ENCODE measurements around the gene COL6A2.
"Not testable (repeated sequence)": the region's sequence is repeated elsewhere in the genome, so short reads cannot be mapped to it uniquely, and the experiment has no call there.

COL6A2 gene

DNA sequence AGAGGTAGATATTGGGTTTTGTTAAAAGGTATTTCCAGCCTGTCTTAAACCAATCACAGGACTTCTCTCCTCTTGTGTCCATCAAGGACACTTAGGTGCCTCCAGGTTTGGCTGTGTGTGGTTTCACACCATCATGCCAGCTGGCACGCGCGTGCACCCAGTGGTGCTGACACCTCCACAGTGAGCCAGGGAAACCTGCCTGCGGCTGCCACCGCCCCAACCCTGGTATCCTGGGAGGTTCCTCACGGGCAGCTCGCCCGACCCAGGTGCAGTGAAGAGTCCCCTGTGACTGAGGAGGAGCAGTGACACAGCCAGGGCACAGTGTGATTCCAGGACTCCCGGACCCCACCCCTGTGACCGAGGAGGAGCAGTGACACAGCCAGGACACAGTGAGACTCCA, 13.2 kb upstream of the COL6A2 start:
- ATAC-seq (replicated peaks; ENCODE audit: extremely low read depth, poor library complexity, severe bottlenecking): no peak
- Mint-ChIP-seq H3K27ac (ENCODE audit: low read depth) (no peak overlapping the region), H3K27me3 (no peaks in the 10 kb centered on the region)

DNA sequence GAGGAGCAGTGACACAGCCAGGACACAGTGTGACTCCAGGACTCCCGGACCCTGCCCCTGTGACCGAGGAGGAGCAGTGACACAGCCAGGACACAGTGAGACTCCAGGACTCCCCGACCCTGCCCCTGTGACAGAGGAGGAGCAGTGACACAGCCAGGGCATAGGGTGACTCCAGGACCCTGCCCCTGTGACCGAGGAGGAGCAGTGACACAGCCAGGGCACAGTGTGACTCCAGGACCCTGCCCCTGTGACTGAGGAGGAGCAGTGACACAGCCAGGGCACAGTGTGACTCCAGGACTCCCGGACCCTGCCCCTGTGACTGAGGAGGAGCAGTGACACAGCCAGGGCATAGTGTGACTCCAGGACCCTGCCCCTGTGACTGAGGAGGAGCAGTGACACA, 12.7 kb upstream of the COL6A2 start:
- DNase-seq (ENCODE audit: low spot score in 2 of 2); H3K4me1 Mint-ChIP-seq; H3K27me3 Mint-ChIP-seq; H3K36me3 Mint-ChIP-seq (ENCODE audit: insufficient read depth); ATAC-seq (replicated peaks; ENCODE audit: extremely low read depth, poor library complexity, severe bottlenecking); H3K4me3 Mint-ChIP-seq; H3K27ac Mint-ChIP-seq (ENCODE audit: low read depth): not testable (repeated sequence)
- peaks cover 13% of the 10 kb centered on the region for H3K9me3 Mint-ChIP-seq

More for the DNA sequence above, 13.2 kb upstream of the COL6A2 start:
- no peak for DNase-seq (ENCODE audit: low spot score in 2 of 2)
- Mint-ChIP-seq H3K4me1 (no peaks in the 10 kb centered on the region), H3K4me3 (no peak overlapping the region), H3K36me3 (ENCODE audit: insufficient read depth) (peaks cover 5% of the 10 kb centered on the region), H3K9me3 (peaks cover 8% of the 10 kb centered on the region)

DNA sequence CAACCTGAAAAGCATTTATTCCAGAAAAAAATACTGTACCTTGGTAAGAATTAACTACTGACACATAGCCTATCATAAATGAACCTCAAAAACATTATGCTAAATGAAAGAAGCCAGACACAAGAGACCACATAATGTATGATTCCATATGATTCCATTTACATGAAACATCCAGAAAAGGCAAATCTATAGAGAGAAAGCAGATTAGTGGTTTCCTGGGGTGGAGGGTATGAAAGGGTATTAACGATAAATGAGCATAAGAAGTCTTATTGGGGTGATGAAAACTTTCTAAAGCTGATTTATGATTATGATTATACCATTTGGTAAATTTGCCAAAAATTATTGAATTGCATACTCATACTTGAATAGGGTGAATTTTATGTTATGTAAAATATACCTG, 10.3 kb upstream of the COL6A2 start:
- DNase-seq (ENCODE audit: low spot score in 2 of 2) (no peak), ATAC-seq (replicated peaks; ENCODE audit: extremely low read depth, poor library complexity, severe bottlenecking) (no peak)
- Mint-ChIP-seq H3K9me3 (peaks cover 24% of the 10 kb centered on the region), H3K36me3 (ENCODE audit: insufficient read depth) (peaks cover 8% of the 10 kb centered on the region), H3K27ac (ENCODE audit: low read depth) (no peak overlapping the region), H3K4me1 (peaks cover 5% of the 10 kb centered on the region), H3K4me3 (no peak overlapping the region), H3K27me3 (no peaks in the 10 kb centered on the region)

DNA sequence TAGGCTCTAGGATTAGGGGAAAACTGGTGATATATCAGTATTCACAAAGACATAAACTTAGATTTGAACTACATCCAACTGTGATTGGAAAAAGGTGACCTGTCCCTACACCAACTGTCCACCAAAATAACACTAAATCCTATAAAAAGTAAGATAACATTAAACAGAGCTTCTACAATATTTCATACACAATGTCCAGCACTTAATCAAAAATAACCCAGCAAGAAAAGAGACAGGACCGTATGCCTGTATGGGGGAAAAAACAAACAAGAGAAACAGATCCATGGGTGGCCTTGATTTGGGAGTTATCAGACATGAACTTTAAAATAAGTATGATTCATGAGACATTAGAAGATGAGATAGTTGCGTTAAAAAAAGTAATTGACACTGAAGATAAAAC, 9.7 kb upstream of the COL6A2 start:
- Mint-ChIP-seq H3K36me3 (ENCODE audit: insufficient read depth) (peaks cover 11% of the 10 kb centered on the region), H3K4me3 (no peak overlapping the region), H3K9me3 (peaks cover 24% of the 10 kb centered on the region), H3K4me1 (peaks cover 5% of the 10 kb centered on the region), H3K27ac (ENCODE audit: low read depth) (no peak overlapping the region), H3K27me3 (no peaks in the 10 kb centered on the region)
- DNase-seq (ENCODE audit: low spot score in 2 of 2) (no peak), ATAC-seq (replicated peaks; ENCODE audit: extremely low read depth, poor library complexity, severe bottlenecking) (no peak)

DNA sequence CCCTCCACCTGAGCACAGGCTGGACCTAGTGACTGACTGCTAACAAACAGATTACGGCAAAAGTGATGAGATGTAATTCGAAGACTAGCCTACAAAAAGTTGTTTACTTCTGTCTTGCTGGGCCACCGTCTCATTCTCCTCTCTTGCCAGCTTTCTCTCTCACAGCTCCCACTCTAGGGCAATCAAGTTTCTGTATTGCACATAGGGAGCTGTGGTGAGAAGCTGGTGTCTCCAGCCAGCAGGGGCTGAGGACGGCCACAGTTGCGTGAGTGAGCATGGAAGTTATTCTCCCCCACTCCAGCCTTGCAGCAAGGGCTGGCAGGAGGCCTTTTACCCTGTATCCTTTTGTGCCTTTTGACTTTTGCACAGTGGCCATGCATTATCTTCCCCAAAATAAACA, 8.6 kb upstream of the COL6A2 start:
- Mint-ChIP-seq H3K36me3 (ENCODE audit: insufficient read depth) (peaks cover 8% of the 10 kb centered on the region), H3K4me3 (no peak overlapping the region), H3K4me1 (peaks cover 9% of the 10 kb centered on the region), H3K27me3 (no peaks in the 10 kb centered on the region), H3K9me3 (peaks cover 24% of the 10 kb centered on the region), H3K27ac (ENCODE audit: low read depth) (no peak overlapping the region)
- no peak for DNase-seq (ENCODE audit: low spot score in 2 of 2)
- ATAC-seq (replicated peaks; ENCODE audit: extremely low read depth, poor library complexity, severe bottlenecking): no peak

DNA sequence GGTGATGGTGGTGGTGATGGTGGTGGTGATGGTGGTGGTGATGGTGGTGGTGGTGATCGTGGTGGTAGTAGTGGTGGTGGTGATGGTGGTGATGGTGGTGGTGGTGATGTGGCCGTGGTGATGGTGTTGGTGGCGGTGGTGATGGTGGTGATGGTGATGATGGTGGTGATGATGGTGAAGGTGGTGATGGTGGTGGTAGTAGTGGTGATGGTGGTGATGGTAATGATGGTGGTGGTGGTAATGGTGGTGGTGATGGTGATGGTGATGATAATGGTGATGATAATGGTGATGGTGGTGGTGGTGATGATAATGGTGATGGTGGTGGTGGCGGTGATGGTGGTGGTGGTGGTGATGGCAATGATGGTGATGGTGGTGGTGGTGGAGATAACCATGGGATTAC, 6.8 kb upstream of the COL6A2 start:
- DNase-seq (ENCODE audit: low spot score in 2 of 2) (no peak), ATAC-seq (replicated peaks; ENCODE audit: extremely low read depth, poor library complexity, severe bottlenecking) (no peak)
- Mint-ChIP-seq H3K27ac (ENCODE audit: low read depth) (peak overlapping the region; percentile 14), H3K4me1 (peaks cover 12% of the 10 kb centered on the region), H3K27me3 (no peaks in the 10 kb centered on the region), H3K9me3 (peaks cover 24% of the 10 kb centered on the region), H3K36me3 (ENCODE audit: insufficient read depth) (peaks cover 10% of the 10 kb centered on the region), H3K4me3 (no peak overlapping the region)

DNA sequence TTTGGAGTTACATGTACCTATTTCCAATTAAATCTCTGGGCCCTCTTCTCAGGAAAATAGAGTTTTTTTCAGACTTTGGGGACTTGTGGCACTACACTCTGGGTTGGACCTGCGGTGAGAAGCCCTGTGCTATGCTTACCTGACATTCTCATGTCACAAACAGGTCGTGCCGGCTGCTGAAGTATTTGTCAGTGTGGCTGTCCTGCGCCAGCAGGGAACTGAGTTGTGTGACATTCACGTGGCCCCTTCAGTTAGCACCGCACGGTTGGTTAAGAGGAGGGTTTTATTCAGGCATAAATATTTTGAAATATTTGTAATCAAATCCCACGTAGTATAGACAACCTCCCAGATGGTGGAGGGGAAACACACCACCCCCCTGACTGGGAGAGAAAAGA, 6.3 kb upstream of the COL6A2 start:
- H3K9me3 Mint-ChIP-seq: peaks cover 22% of the 10 kb centered on the region
- peak overlapping the region; percentile 14 for H3K27ac Mint-ChIP-seq (ENCODE audit: low read depth)
- ATAC-seq (replicated peaks; ENCODE audit: extremely low read depth, poor library complexity, severe bottlenecking): no peak
- H3K27me3 Mint-ChIP-seq: no peaks in the 10 kb centered on the region
- peaks cover 10% of the 10 kb centered on the region for H3K36me3 Mint-ChIP-seq (ENCODE audit: insufficient read depth)
- no peak overlapping the region for H3K4me3 Mint-ChIP-seq
- DNase-seq (ENCODE audit: low spot score in 2 of 2): no peak
- peaks cover 12% of the 10 kb centered on the region for H3K4me1 Mint-ChIP-seq

DNA sequence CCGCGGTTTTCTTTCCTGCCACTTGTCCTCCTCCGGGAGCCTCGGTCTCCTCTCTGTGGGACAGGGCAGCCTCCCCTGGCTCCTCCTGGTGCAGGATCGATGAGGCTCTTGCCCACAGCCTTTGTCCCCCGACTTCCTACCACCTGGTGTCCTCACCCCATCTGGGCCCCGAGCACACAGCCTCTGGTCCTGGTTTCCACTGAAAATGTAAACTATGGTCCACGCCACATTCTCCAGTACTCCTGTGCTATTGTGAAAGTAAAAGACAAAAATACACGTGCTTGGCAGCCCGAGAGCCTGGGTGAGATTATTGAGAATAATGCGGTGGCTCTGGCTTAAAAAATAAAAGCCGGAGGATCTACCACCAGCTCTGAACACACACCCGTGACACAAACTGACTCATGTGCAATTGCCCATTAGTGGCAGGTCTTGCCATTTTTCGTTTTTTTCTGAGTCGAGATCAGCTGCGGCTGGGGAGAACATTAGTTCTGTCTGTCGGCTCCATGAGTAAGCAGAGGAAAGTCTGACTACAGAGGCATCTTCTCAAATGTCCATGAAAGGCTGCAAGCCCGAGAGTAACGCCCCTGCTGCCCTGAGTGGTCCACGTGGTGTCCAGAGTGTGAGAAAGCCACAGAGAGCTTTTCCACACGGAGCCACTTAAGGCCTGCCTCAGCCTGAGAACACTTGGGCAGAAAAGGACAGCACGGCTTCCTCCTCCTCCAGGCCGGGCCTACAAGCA, 5.7 kb upstream of the COL6A2 start:
- Mint-ChIP-seq H3K9me3 (peaks cover 18% of the 10 kb centered on the region), H3K27ac (ENCODE audit: low read depth) (no peak overlapping the region), H3K27me3 (no peaks in the 10 kb centered on the region), H3K4me3 (no peak overlapping the region), H3K36me3 (ENCODE audit: insufficient read depth) (peaks cover 10% of the 10 kb centered on the region), H3K4me1 (peaks cover 12% of the 10 kb centered on the region)
- ATAC-seq (replicated peaks; ENCODE audit: extremely low read depth, poor library complexity, severe bottlenecking): no peak
- no peak for DNase-seq (ENCODE audit: low spot score in 2 of 2)

DNA sequence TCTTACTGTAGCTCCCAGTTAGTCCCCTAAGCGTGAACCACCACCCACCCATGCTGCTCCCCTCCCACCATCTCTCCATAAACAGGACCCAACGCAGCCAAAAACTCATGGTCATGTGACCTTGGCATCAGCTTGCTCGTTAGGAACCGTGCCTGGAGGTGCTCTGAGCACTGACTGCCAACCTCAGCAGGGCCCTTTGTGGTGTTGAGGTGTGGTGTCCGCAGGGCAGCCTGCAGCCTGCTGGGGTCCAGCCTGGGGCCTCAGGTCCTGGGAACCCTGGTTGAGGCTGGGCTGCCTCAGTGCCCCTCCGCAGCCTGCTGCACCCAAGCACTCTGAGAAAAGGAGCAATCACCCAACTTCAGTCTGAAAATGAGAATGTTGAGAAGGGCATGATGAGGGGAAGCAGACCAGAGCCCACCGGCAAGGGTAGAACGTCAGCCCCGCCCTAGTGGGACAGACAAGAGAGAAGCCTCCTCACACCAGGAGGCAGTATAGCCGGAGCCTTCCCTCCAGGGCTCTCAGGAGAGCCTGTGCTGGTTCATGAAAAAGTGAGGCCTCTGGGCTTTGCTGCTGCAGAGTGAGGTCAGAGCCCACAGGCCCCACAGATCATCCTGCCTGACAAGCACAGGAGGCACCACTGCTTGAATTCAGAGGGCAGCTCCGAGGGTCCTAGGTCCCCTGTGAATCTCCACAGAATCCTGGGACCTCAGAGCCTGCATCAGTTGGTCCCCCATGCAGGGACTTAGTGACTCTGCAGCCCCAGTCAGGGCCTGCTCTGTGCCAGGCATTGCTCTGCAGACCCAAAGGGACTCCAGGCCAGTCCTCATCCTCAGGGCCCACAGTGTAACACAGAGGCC, 4.9 kb upstream of the COL6A2 start:
- no peak for DNase-seq (ENCODE audit: low spot score in 2 of 2)
- Mint-ChIP-seq H3K4me3 (peak overlapping the region; percentile 32), H3K4me1 (peaks cover 12% of the 10 kb centered on the region), H3K27ac (ENCODE audit: low read depth) (no peak overlapping the region), H3K27me3 (no peaks in the 10 kb centered on the region), H3K9me3 (peaks cover 18% of the 10 kb centered on the region), H3K36me3 (ENCODE audit: insufficient read depth) (peaks cover 10% of the 10 kb centered on the region)
- no peak for ATAC-seq (replicated peaks; ENCODE audit: extremely low read depth, poor library complexity, severe bottlenecking)

DNA sequence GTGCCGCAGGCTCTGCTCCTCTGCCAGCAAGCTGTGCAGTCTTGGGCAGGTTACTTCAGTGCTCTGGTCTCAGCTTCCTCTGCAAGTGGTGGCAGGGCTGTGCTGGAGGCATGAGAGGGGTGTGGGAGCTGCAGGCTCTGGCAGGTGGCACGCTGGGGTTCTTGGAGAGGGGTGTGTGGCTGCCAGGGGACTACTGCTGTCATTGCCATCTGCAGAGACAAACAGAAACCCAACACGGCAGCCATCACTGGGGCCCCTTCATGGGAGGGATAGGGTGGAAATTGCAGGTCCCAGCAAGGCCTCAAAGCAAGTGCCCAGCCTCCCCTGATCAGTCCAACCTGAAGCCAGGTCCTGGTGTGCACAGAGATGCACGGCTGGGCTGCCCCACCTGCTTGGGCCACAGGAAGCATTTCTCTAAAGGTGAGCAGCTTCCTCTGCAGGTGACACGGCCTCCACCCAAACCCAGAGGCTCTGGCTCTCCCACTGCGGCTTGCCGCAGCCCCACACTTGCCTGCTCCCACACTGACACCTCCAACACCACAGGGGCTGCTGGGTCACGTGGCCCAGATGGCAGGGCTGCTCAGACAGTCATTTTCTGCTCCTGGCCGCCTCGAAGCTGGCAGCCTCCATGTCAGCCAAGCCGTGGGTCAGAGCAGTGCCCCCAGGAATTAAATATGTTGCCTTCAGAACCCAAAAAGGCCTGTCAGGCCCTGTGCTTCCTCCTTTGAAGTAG, 4.1 kb upstream of the COL6A2 start:
- H3K4me3 Mint-ChIP-seq: peak overlapping the region; percentile 32

DNA sequence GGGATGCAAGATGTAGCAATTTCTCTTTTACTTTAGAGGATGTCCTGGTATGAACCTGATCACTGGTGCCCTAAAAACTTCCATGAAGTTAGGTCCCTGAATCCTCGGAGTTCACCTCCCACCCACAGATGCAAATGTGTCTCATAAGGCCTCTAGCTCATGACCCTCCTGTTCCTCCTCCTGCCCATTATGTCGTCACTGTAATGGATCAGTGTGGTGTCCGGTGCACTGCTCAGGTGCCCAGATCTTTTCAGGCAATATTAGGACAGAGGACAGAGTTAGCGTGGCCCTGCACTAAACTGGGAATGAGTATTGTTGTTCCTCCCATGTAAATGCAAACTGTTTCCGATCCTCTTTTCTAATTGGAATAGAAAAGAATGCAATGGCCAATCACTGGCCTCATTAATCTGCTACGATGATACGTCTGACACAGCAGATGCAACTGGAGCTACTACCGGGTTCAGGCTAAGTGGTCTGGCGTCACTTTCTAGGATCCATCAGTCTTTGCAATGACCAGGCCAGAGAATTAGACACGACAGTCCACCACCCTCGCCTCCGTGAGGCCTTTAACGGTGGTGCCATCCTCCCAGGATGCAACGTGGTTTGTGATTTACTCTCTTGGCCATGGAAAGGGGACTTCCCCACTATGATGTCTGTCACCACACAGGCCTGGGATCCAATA, 3.4 kb upstream of the COL6A2 start:
- DNase-seq (ENCODE audit: low spot score in 2 of 2): peak in 1 of 2 donors; percentile 9
- H3K9me3 Mint-ChIP-seq: peaks cover 18% of the 10 kb centered on the region
- H3K27me3 Mint-ChIP-seq: no peaks in the 10 kb centered on the region
- H3K36me3 Mint-ChIP-seq (ENCODE audit: insufficient read depth): peaks cover 14% of the 10 kb centered on the region
- no peak for ATAC-seq (replicated peaks; ENCODE audit: extremely low read depth, poor library complexity, severe bottlenecking)
- H3K27ac Mint-ChIP-seq (ENCODE audit: low read depth): peak overlapping the region; percentile 35
- peak overlapping the region; percentile 32 for H3K4me3 Mint-ChIP-seq
- peaks cover 12% of the 10 kb centered on the region for H3K4me1 Mint-ChIP-seq

More for the DNA sequence above, 4.1 kb upstream of the COL6A2 start:
- H3K27me3 Mint-ChIP-seq: no peaks in the 10 kb centered on the region
- peaks cover 18% of the 10 kb centered on the region for H3K9me3 Mint-ChIP-seq
- peaks cover 10% of the 10 kb centered on the region for H3K36me3 Mint-ChIP-seq (ENCODE audit: insufficient read depth)
- ATAC-seq (replicated peaks; ENCODE audit: extremely low read depth, poor library complexity, severe bottlenecking) (peak; percentile 76), DNase-seq (ENCODE audit: low spot score in 2 of 2) (peak; percentile 13 to 47)
- H3K4me1 Mint-ChIP-seq: peaks cover 12% of the 10 kb centered on the region
- peak overlapping the region; percentile 35 for H3K27ac Mint-ChIP-seq (ENCODE audit: low read depth)

DNA sequence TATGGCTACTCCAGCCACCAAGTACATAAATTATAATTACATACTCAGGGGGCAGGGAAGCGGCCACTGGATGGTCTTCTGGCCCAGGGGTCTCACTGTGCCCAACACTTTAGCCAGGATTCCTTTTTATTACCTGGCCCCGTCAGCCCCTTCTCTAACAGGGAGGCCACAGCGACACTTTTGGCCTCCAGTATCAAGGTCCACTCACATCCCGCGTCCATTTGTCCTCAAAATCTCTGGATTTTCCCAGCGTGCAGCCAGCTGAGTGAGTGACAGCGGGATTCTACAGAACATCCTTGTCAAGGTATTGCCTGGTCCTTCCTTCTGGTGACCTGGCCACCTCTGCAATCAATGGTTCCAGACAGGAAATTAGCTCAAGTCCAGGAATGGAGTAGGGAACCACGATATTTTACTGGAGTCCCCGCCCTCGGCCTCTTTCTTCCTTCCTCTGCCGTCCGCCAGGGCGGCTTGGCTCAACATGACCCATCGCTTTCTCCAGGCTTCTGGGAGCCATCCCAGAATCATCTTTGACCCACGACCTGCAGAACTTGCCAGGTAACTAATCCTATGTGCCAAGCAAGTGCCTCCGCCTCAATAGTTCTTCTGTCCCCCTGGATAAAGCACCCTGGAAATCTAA, 2.7 kb upstream of the COL6A2 start:
- peaks cover 11% of the 10 kb centered on the region for H3K4me1 Mint-ChIP-seq

More for the DNA sequence above, 2.7 kb upstream of the COL6A2 start:
- Mint-ChIP-seq H3K27ac (ENCODE audit: low read depth) (no peak overlapping the region), H3K4me3 (no peak overlapping the region), H3K36me3 (ENCODE audit: insufficient read depth) (peaks cover 14% of the 10 kb centered on the region), H3K27me3 (peaks cover under 1% of the 10 kb centered on the region), H3K9me3 (peaks cover 11% of the 10 kb centered on the region)
- DNase-seq (ENCODE audit: low spot score in 2 of 2) (peak in 1 of 2 donors; percentile 10), ATAC-seq (replicated peaks; ENCODE audit: extremely low read depth, poor library complexity, severe bottlenecking) (no peak)

All from central memory CD8-positive, alpha-beta T cell (primary cell).